Mesenchymal stem cell (in vitro differentiated cells and primary cell): ENCODE measurements around the gene SH3BP2.

Source experiments
- DNase-seq: peaks from one replicate; pipeline ENCODE4 v3.0.0-alpha.2; 2013
- H2AFZ ChIP-seq: one replicate; pipeline ENCODE4 v1.6.1; 2013; ENCODE audit warnings: low read depth, mild to moderate bottlenecking, control low read depth, inconsistent platforms, low read length, moderate library complexity
- H2AK5ac ChIP-seq: 2 replicates; pipeline ENCODE4 v1.6.1; 2013; ENCODE audit warnings: low read length, moderate library complexity, mild to moderate bottlenecking, inconsistent platforms; ENCODE audit not compliant: severe bottlenecking
- H2BK120ac ChIP-seq: one replicate; pipeline ENCODE4 v1.6.1; 2013; ENCODE audit warnings: low read depth, mild to moderate bottlenecking, inconsistent platforms, low read length, moderate library complexity
- H2BK12ac ChIP-seq, 2 experiments: one replicate each; pipeline ENCODE4 v1.6.1; 2013; ENCODE audit warnings: inconsistent platforms in 2 of 2, low read length in 2 of 2, mild to moderate bottlenecking in 2 of 2, moderate library complexity in 2 of 2, control low read depth in 1 of 2
- H2BK15ac ChIP-seq: one replicate; pipeline ENCODE4 v1.6.1; 2013; ENCODE audit warnings: mild to moderate bottlenecking, low read depth, inconsistent platforms; ENCODE audit not compliant: poor library complexity, severe bottlenecking
- H2BK5ac ChIP-seq: 2 replicates; pipeline ENCODE4 v1.6.1; 2013; ENCODE audit warnings: low read depth, mild to moderate bottlenecking, low read length, control low read depth, inconsistent platforms; ENCODE audit not compliant: poor library complexity, severe bottlenecking
- H3K14ac ChIP-seq, 2 experiments: one replicate each; pipeline ENCODE4 v1.6.1; 2013; ENCODE audit warnings: inconsistent platforms in 2 of 2, low read length in 2 of 2, control low read depth in 1 of 2, mild to moderate bottlenecking in 1 of 2, moderate library complexity in 1 of 2
- H3K18ac ChIP-seq, 2 experiments: one replicate each; pipeline ENCODE4 v1.6.1; 2013; ENCODE audit warnings: inconsistent platforms in 2 of 2, low read length in 2 of 2, control low read depth in 1 of 2, low read depth in 1 of 2, mild to moderate bottlenecking in 1 of 2
- H3K23ac ChIP-seq, 2 experiments: one replicate each; pipeline ENCODE4 v1.6.1; 2013; ENCODE audit warnings: inconsistent platforms in 2 of 2, low read length in 2 of 2, mild to moderate bottlenecking in 2 of 2, moderate library complexity in 2 of 2, control low read depth in 1 of 2
- H3K27ac ChIP-seq: 2 replicates; pipeline ENCODE4 v1.5.1; 2013; ENCODE audit warnings: mild to moderate bottlenecking, moderate library complexity, low read length, control low read depth, inconsistent platforms; ENCODE audit not compliant: poor library complexity, severe bottlenecking
- H3K27me3 ChIP-seq, 2 experiments: 2 replicates each; pipeline versions ENCODE4 v1.6.1 to v1.7.0; 2013; ENCODE audit warnings: low read length in 2 of 2, mild to moderate bottlenecking in 2 of 2, moderate library complexity in 2 of 2, control low read depth in 1 of 2, inconsistent platforms in 1 of 2; ENCODE audit not compliant: control insufficient read depth in 1 of 2, insufficient read depth in 1 of 2
- H3K36me3 ChIP-seq, 2 experiments: 2 replicates each; pipeline versions ENCODE4 v1.6.1 to v1.7.0; 2013; ENCODE audit warnings: low read length in 2 of 2, control low read depth in 1 of 2, inconsistent platforms in 1 of 2, low read depth in 1 of 2, mild to moderate bottlenecking in 1 of 2; ENCODE audit not compliant: insufficient read depth in 2 of 2, control insufficient read depth in 1 of 2
- H3K4ac ChIP-seq, 2 experiments: one replicate each; pipeline ENCODE4 v1.6.1; 2013; ENCODE audit warnings: inconsistent platforms in 2 of 2, low read length in 2 of 2, mild to moderate bottlenecking in 2 of 2, moderate library complexity in 2 of 2, control low read depth in 1 of 2, low read depth in 1 of 2
- H3K4me1 ChIP-seq: 2 replicates; pipeline ENCODE4 v1.6.1; 2013; ENCODE audit warnings: low read depth, low read length, control low read depth; ENCODE audit not compliant: control insufficient read depth, insufficient read depth
- H3K4me2 ChIP-seq: 2 replicates; pipeline ENCODE4 v1.6.1; 2013; ENCODE audit warnings: low read length, mild to moderate bottlenecking, inconsistent platforms; ENCODE audit not compliant: poor library complexity, severe bottlenecking
- H3K4me3 ChIP-seq, 2 experiments: 2 replicates each; pipeline versions ENCODE4 v1.5.1 to v1.7.0; 2013; ENCODE audit warnings: low read length in 2 of 2, mild to moderate bottlenecking in 2 of 2, control low read depth in 1 of 2, low read depth in 1 of 2; ENCODE audit not compliant: insufficient read depth in 1 of 2
- H3K79me1 ChIP-seq: replicated peaks from 2 replicates; pipeline ENCODE4 v1.6.1; 2013; ENCODE audit warnings: mild to moderate bottlenecking, control low read depth, low read length, inconsistent platforms; ENCODE audit not compliant: poor library complexity, severe bottlenecking
- H3K9ac ChIP-seq: 2 replicates; pipeline ENCODE4 v1.7.0; 2013; ENCODE audit warnings: mild to moderate bottlenecking, low read length, moderate library complexity
- H3K9me3 ChIP-seq: 2 replicates; pipeline ENCODE4 v1.7.0; 2013; ENCODE audit warnings: mild to moderate bottlenecking, low read length; ENCODE audit not compliant: control insufficient read depth
- H4K8ac ChIP-seq: one replicate; pipeline ENCODE4 v1.6.1; 2013; ENCODE audit warnings: inconsistent platforms, mild to moderate bottlenecking, low read length, moderate library complexity
- H4K91ac ChIP-seq: one replicate; pipeline ENCODE4 v1.6.1; 2013; ENCODE audit warnings: mild to moderate bottlenecking, low read length, inconsistent platforms
- WGBS: methylation state at CpG from one replicate; pipeline ENCODE4 v1.1.7; 2013; ENCODE audit warnings: mixed read lengths; 5-methylcytosine and 5-hydroxymethylcytosine counted together

Gene SH3BP2

GRCh38 chr4:2797545-2798305 is 4.8 kb downstream of the SH3BP2 start:
- no peak overlapping the region for H3K4me3 ChIP-seq
- peak overlapping the region; percentile 81 for H4K91ac ChIP-seq
- H3K9ac ChIP-seq, result no peak overlapping the region
- H3K36me3 ChIP-seq, result peaks cover 0 to 44% of the 10 kb centered on the region in 2 experiments
- H3K27me3 ChIP-seq, result no peaks in the 10 kb centered on the region
- no peak overlapping the region for H2AFZ ChIP-seq
- H3K79me1 ChIP-seq, result peaks cover 3% of the 10 kb centered on the region
- H2AK5ac ChIP-seq, result peak overlapping the region; percentile 78
- H3K27ac ChIP-seq, result no peak overlapping the region
- H2BK5ac ChIP-seq, result no peak overlapping the region
- DNase-seq, result no peak
- no peak overlapping the region for H3K23ac ChIP-seq
- no peak overlapping the region for H3K14ac ChIP-seq
- peaks cover 81% of the 10 kb centered on the region for H3K4me1 ChIP-seq
- no peak overlapping the region for H3K4ac ChIP-seq
- H2BK12ac ChIP-seq, result peak overlapping the region; percentile 56 to 78
- WGBS, result 91% methylated on average over 23 of the region's 23 CpGs
- H4K8ac ChIP-seq, result no peak overlapping the region
- peak overlapping the region; percentile 73 to 85 for H3K18ac ChIP-seq
- H2BK120ac ChIP-seq, result no peak overlapping the region
- no peak overlapping the region for H3K4me2 ChIP-seq
- H2BK15ac ChIP-seq, result peak overlapping the region; percentile 6
- no peaks in the 10 kb centered on the region for H3K9me3 ChIP-seq

- Histone ChIP-seq H2AFZ (no peak overlapping the region), H2BK120ac (peak overlapping the region; percentile 58), H3K36me3 (peaks cover 0 to 53% of the 10 kb centered on the region in 2 experiments), H4K8ac (peak overlapping the region; percentile 92), H3K18ac (peak overlapping the region; percentile 67 to 87), H3K4me1 (peaks cover 85% of the 10 kb centered on the region), H3K4me2 (no peak overlapping the region), H3K14ac (peak overlapping the region in 1 of 2 experiments; percentile 55), H4K91ac (peak overlapping the region; percentile 99), H3K79me1 (peaks cover 9% of the 10 kb centered on the region), H3K4me3 (no peak overlapping the region), H2BK12ac (peak overlapping the region; percentile 81 to 84), H3K27ac (no peak overlapping the region), H3K27me3 (no peaks in the 10 kb centered on the region), H3K9me3 (no peaks in the 10 kb centered on the region), H3K23ac (no peak overlapping the region), H2BK5ac (no peak overlapping the region), H3K9ac (no peak overlapping the region), H3K4ac (peak overlapping the region; percentile 17 to 95), H2BK15ac (peak overlapping the region; percentile 83), H2AK5ac (peak overlapping the region; percentile 84)
- WGBS, result 81% methylated on average over 29 of the region's 29 CpGs
- peak; percentile 51 for DNase-seq
Measured at GRCh38 chr4:2798399-2799223, 5.7 kb downstream of the SH3BP2 start.

GRCh38 chr4:2799224-2799911 is 6.5 kb downstream of the SH3BP2 start:
- H3K23ac ChIP-seq, result no peak overlapping the region
- H2BK15ac ChIP-seq, result peak overlapping the region; percentile 82
- H4K91ac ChIP-seq, result peak overlapping the region; percentile 99
- peak overlapping the region; percentile 81 to 84 for H2BK12ac ChIP-seq
- no peak for DNase-seq
- peak overlapping the region; percentile 87 to 98 for H3K18ac ChIP-seq
- no peak overlapping the region for H2AFZ ChIP-seq
- no peak overlapping the region for H3K9ac ChIP-seq
- no peaks in the 10 kb centered on the region for H3K27me3 ChIP-seq
- H3K9me3 ChIP-seq, result no peaks in the 10 kb centered on the region
- peaks cover 15% of the 10 kb centered on the region for H3K79me1 ChIP-seq
- H3K4me2 ChIP-seq, result no peak overlapping the region
- H3K36me3 ChIP-seq, result peaks cover 0 to 60% of the 10 kb centered on the region in 2 experiments
- peak overlapping the region; percentile 9 for H2BK5ac ChIP-seq
- H4K8ac ChIP-seq, result peak overlapping the region; percentile 81
- H2BK120ac ChIP-seq, result peak overlapping the region; percentile 78
- peak overlapping the region in 1 of 2 experiments; percentile 55 for H3K14ac ChIP-seq
- no peak overlapping the region for H3K27ac ChIP-seq
- no peak overlapping the region for H3K4me3 ChIP-seq
- 92% methylated on average over 14 of the region's 14 CpGs for WGBS
- peaks cover 83% of the 10 kb centered on the region for H3K4me1 ChIP-seq
- peak overlapping the region; percentile 84 for H2AK5ac ChIP-seq
- H3K4ac ChIP-seq, result peak overlapping the region; percentile 94 to 95
